ENCODE data around the gene DPP7.
"Not testable (repeated sequence)": the region's sequence is repeated elsewhere in the genome, so short reads cannot be mapped to it uniquely, and the experiment has no call there.

Gene DPP7

GRCh38 chr9:137069508-137070091, 44.9 kb downstream of the DPP7 start:
- no peak for DNase-seq

GRCh38 chr9:137068539-137069507, 45.7 kb downstream of the DPP7 start:
- DNase-seq, result no peak

GRCh38 chr9:137067860-137068538, 46.5 kb downstream of the DPP7 start:
- DNase-seq, result peak; percentile 74 to 75

GRCh38 chr9:137066096-137066861, 48.3 kb downstream of the DPP7 start:
- DNase-seq, result no peak

- DNase-seq, result no peak
Observed at GRCh38 chr9:137065336-137065967, 49.1 kb downstream of the DPP7 start.

- no peak for DNase-seq
Observed at GRCh38 chr9:137064880-137065164, 49.7 kb downstream of the DPP7 start.

GRCh38 chr9:137064027-137064879, 50.3 kb downstream of the DPP7 start:
- peak in 1 of 2 experiments; percentile 70 for DNase-seq

- DNase-seq, result no peak
Observed at GRCh38 chr9:137063311-137064026, 51.1 kb downstream of the DPP7 start.

- DNase-seq, result not testable (repeated sequence)
Observed at GRCh38 chr9:137062798-137063197, 51.7 kb downstream of the DPP7 start.

- no peak for DNase-seq
Observed at GRCh38 chr9:137062384-137062783, 52.1 kb downstream of the DPP7 start.
